Anterior cingulate cortex (tissue), 58 donors: ENCODE measurements around the gene PER2.

Experiments
- DNase-seq, 58 donors: peaks; one replicate each; lab custom pipeline; 2025; lab: John Stamatoyannopoulos, UW

The PER2 gene

DNA sequence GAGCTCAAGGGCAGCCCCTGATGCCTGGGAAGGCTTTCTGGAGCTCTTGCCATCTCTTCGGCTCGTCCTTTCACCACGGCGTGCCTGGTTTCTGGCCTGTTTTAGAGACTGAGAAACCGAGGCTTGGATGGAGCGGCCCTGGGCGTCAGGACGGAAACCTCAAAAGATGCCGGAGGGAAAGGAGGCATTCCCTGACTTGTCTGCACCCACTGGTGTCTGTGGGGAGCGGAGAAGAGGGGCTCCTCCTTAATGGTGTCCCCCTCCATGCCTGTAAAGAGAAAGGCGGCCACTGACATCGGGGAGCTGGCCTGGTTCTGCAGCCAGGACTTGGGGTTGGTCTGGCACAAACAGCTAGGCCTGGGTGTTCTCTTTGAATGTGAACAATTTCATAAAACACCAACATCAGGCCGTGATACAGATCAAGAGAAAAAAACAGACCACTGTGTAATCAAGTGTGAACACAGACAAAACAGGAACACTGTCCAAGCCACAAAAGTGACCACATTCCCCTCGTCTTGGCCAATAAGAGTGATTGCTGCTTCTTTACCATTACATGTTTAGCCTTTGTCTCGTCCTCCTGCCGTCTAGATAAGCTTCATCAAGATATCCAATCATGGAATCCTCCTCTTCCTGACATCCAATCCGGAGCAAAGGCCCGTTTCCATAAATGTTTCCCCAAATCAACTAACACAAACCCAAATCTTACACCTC lies 84.3 kb downstream of the PER2 start:
- peak in 1 of 58 donors; percentile 45 for DNase-seq

DNA sequence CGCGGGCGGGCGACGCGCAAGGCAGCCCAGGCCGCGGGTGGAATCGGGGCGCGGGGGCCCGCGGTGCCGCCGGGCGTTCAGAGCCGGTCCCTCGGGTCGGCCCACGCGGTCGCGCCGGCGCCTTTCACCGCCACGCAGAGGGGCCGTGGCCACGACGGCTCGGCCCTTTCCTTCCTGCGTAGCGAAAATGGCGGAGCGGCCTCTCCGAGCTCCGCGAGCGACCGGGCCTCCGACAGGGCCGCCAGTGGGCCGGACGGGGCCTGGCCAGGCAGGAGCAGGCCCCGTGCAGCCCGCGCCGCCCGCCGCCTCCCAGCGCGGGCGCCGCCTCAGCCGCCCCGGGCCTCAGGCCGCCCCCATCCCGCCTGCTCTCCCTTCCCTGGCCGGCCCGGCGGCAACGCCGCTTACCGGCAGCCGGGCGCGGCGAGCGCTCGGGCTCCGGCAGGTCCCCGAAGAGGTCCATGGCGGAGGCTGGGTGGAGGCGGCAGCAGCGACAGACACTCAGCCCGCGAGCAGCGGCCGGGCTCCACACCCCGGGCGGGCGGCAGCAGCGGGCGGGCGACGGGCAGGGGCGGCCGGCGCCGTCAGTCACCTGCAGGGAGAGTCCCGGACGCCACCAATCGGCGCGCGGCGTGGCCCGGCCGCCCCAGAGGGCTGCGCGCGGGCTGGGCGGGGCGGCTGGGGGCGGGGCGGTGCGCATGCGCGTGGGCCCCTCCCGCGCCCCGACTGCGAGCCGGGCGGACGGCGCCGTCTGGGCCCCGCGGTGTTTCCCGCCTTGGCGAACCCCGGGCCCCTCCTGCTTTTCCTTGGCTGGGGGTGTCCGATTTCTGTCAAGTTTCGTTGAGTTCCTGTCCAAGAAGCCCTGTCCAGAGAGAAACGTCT lies 85.1 kb downstream of the PER2 start, which contains the start of gene ILKAP:
ILKAP (minus strand) TSS at position 602 of the 879 bp plus-strand sequence; CDS start at position 460, 142 bp downstream.
- DNase-seq, result peak in 57 of 58 donors; percentile 30 to 90 (median 81)

DNA sequence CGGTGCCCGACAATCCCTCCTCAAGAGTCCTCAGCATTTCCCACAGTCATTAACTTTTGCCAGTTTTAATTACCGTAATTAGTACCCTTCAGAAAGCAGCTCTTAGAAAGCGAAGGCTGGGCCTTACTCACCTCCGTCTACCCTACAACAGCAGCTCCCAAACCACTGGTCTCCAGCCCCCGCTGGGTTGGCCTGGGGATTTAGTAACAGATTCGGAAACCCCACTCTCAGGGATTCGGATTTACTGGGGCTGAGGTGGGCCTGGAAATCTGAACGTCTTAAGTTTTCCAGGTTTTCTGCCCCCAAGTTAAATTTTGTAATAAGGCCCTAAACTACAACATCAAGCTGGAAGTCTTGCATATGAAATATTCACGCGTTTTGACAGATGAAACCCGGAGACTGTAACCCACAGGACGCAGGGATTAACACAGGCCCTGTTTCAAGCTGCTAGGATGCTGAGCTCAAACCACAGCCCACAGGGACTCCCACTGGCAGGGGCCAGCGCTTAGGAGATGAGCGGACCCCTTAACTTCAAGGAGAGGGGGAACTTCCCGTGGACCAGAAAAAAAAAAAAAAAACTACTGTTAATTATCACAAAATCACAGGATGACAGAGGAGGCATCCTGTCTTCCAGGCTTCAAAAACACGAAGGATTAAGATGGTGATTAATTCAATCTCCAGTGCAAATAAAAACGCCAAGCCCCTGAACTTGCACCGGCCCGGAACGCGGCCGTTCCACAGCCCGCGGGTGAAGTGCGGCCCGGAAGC lies 85.9 kb downstream of the PER2 start:
- peak in 1 of 58 donors; percentile 24 for DNase-seq
